ENCODE measurements around the gene PLA2G2F. TPM values are rescaled to one million over a fixed set of nuclear protein-coding genes. Genes with fewer than 3 reads are reported as not detected.

The PLA2G2F gene
- total and polyA plus RNA-seq, 2 donors (not counting 3 experiments of a cell fraction or from before 2014, with no cell fraction given), result not detected

GRCh38 chr1:20141001-20141400 is 1.9 kb downstream of the PLA2G2F start:
- CTCF ChIA-PET, result no interaction called here
- H3K4me1 ChIP-seq (ENCODE audit: control insufficient read depth, extremely low read depth, insufficient read depth, low read length), result no peaks in the 10 kb centered on the region
- H2AFZ ChIP-seq (ENCODE audit: low read depth, low read length), result no peak overlapping the region
- H3K27ac ChIP-seq (ENCODE audit: insufficient read depth, low read depth, low read length), result no peak overlapping the region
- dilution Hi-C loops (cut with MboI; ENCODE audit: extremely low pct_ligation_motif_present, low sequenced_read_pairs), result no loop called here
- H3K9me3 ChIP-seq (replicated peaks; ENCODE audit: control insufficient read depth, insufficient read depth, low read length), result no peaks in the 10 kb centered on the region
- no peaks in the 10 kb centered on the region for H3K79me2 ChIP-seq (ENCODE audit: control insufficient read depth, insufficient read depth, low read length)
- no peak overlapping the region for H3K4me3 ChIP-seq (replicated peaks in 1 of 3; ENCODE audit: insufficient read depth in 1 of 3, low read depth in 1 of 3, low read length in 3 of 3)
- H3K9ac ChIP-seq (replicated peaks; ENCODE audit: extremely low read depth, insufficient read depth, low read length), result no peak overlapping the region
- H3K36me3 ChIP-seq (ENCODE audit: control insufficient read depth in 2 of 2, extremely low read depth in 1 of 2, insufficient read depth in 2 of 2, low read length in 2 of 2), result no peaks in the 10 kb centered on the region
- no peaks in the 10 kb centered on the region for H4K20me1 ChIP-seq (replicated peaks; ENCODE audit: control insufficient read depth, extremely low read depth, insufficient read depth, low read length)
- POLR2A ChIA-PET, result no interaction called here
- no peaks in the 10 kb centered on the region for H3K9me1 ChIP-seq (replicated peaks; ENCODE audit: control insufficient read depth, extremely low read depth, insufficient read depth, low read length)
- intact Hi-C loops (cut with micrococcal nuclease), result no loop called here
- no peak for TF ChIP-seq FOS (IDR thresholded peaks at IDR 0.05; ENCODE audit: borderline replicate concordance, insufficient read depth, low read length)
- no peak for TF ChIP-seq JUN (IDR thresholded peaks at IDR 0.05; ENCODE audit: borderline replicate concordance, insufficient read depth, insufficient read length, low read depth)
- TF ChIP-seq MYC (IDR thresholded peaks at IDR 0.05; ENCODE audit: low read depth, low read length), result no peak
- H3K4me2 ChIP-seq (ENCODE audit: insufficient read depth, low read length), result no peak overlapping the region
- no TSS peak for BruUV-seq (replicated peaks)
- DNase-seq (ENCODE audit: low read depth, low spot score) (no peak), FAIRE-seq (no peak)
- H3K27me3 ChIP-seq (ENCODE audit: control insufficient read depth in 2 of 2, insufficient read depth in 2 of 2, low read length in 2 of 2), result no peaks in the 10 kb centered on the region

GRCh38 chr1:20141466-20141865 is 2.3 kb downstream of the PLA2G2F start:
- Histone ChIP-seq H3K9me1 (replicated peaks; ENCODE audit: control insufficient read depth, extremely low read depth, insufficient read depth, low read length) (no peaks in the 10 kb centered on the region), H3K9ac (replicated peaks; ENCODE audit: extremely low read depth, insufficient read depth, low read length) (no peak overlapping the region), H2AFZ (ENCODE audit: low read depth, low read length) (no peak overlapping the region), H3K4me1 (ENCODE audit: control insufficient read depth, extremely low read depth, insufficient read depth, low read length) (no peaks in the 10 kb centered on the region), H4K20me1 (replicated peaks; ENCODE audit: control insufficient read depth, extremely low read depth, insufficient read depth, low read length) (no peaks in the 10 kb centered on the region), H3K9me3 (replicated peaks; ENCODE audit: control insufficient read depth, insufficient read depth, low read length) (no peaks in the 10 kb centered on the region), H3K27ac (ENCODE audit: insufficient read depth, low read depth, low read length) (no peak overlapping the region), H3K4me2 (ENCODE audit: insufficient read depth, low read length) (no peak overlapping the region), H3K36me3 (ENCODE audit: control insufficient read depth in 2 of 2, extremely low read depth in 1 of 2, insufficient read depth in 2 of 2, low read length in 2 of 2) (no peaks in the 10 kb centered on the region), H3K4me3 (replicated peaks in 1 of 3; ENCODE audit: insufficient read depth in 1 of 3, low read depth in 1 of 3, low read length in 3 of 3) (no peak overlapping the region), H3K27me3 (ENCODE audit: control insufficient read depth in 2 of 2, insufficient read depth in 2 of 2, low read length in 2 of 2) (no peaks in the 10 kb centered on the region), H3K79me2 (ENCODE audit: control insufficient read depth, insufficient read depth, low read length) (no peaks in the 10 kb centered on the region)
- dilution Hi-C loops (cut with MboI; ENCODE audit: extremely low pct_ligation_motif_present, low sequenced_read_pairs) (no loop called here), intact Hi-C loops (cut with micrococcal nuclease) (no loop called here)
- DNase-seq (ENCODE audit: low read depth, low spot score) (no peak), FAIRE-seq (no peak)
- POLR2A ChIA-PET, result no interaction called here
- BruUV-seq (replicated peaks), result no TSS peak
- no peak for TF ChIP-seq EZH2 (IDR thresholded peaks at IDR 0.05; ENCODE audit: borderline replicate concordance, low read depth, low read length, severe bottlenecking)
- TF ChIP-seq FOS (IDR thresholded peaks at IDR 0.05; ENCODE audit: borderline replicate concordance, insufficient read depth, low read length), result no peak
- no peak for TF ChIP-seq POLR2A (IDR thresholded peaks at IDR 0.05; ENCODE audit: low read depth, low read length)
- TF ChIP-seq POLR2AphosphoS5 (IDR thresholded peaks at IDR 0.05; ENCODE audit: insufficient read depth, low read depth, low read length), result no peak
- no peak for TF ChIP-seq MYC (IDR thresholded peaks at IDR 0.05; ENCODE audit: low read depth, low read length)
- TF ChIP-seq JUN (IDR thresholded peaks at IDR 0.05; ENCODE audit: borderline replicate concordance, insufficient read depth, insufficient read length, low read depth), result no peak
- TF ChIP-seq MAX (IDR thresholded peaks at IDR 0.05; ENCODE audit: insufficient read depth, insufficient read length), result no peak
- TF ChIP-seq CTCF (IDR thresholded peaks at IDR 0.05; ENCODE audit: extremely low read depth in 1 of 2, insufficient read depth in 1 of 2, low read depth in 1 of 2, low read length in 2 of 2), result no peak
- TF ChIP-seq GATA2 (IDR thresholded peaks at IDR 0.05; ENCODE audit: insufficient read depth, insufficient read length, low read depth, low read length), result no peak
- CTCF ChIA-PET, result no interaction called here

All from endothelial cell of umbilical vein (primary cell).